GM21367 (cell line): Measurements from ENCODE around the gene RNLS.
"Not testable (repeated sequence)": the region's sequence is repeated elsewhere in the genome, so short reads cannot be mapped to it uniquely, and the experiment has no call there.

ENCODE experiments used
- ATAC-seq: cut with Tn5 transposase; IDR thresholded peaks from one replicate; pipeline ENCODE4 v1.9.1; 2021; ENCODE audit not compliant: unreplicated experiment

RNLS gene

DNA sequence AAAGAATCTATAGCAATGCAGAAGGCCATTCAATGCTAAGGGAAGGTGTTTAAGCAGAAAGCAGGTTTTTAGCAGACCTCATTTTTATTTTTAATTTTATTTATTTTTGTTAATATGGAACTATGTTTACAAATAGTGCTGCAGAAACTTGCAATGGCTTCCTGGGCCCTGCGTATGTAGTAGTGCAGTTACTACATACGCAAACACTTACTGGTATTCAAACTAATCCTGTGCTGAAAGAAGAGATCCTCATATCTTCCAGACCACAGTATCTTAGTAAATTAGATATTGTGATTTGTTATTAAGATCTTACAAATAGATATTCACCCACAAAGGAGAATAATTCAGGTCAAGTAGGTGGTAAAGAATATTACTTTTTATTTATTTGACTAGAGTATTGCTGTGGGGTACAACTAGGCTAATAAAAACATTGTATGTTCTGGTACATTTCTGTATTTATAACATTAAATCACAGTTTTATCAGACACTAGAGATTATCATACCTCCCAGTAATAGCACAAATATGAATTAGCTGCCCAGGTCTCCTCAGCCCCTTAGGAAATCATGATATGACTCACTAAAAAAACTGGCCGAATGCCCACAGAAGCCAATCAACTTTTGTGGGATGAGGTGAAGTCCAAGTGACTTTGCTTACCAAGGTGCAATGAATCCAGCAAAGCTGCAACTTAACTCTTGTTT lies 57.6 kb downstream of the RNLS start:
- no peak for ATAC-seq

DNA sequence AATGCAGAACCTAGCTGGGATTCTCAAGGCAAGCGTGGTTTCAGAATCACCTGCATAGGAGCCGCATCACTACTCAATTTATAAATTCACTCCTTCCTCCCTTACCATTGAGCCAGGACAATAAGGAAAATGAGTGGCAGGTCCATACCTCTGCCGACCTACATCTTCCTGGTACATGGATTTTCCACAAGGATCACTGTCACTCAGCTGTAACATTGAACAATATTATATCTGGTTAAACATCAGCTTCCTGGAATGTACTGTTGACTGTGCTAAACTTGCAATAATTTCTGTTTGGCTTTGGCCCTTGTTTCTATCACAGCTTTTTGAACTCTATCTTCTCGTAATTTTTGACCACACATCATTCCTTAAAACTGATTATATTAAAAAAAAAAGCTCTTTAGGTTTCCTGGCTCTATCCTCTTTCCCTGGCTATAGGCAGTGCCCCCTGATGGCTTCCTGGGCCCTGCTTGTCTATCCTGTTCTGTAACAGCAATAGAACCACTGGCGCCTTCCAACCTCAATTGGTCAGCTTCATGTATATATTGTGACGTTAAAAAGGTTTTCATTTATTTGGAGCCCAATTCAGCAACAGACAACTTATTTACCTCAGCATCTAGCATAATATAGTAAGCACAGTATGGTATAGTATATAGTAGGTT lies 59.2 kb downstream of the RNLS start:
- no peak for ATAC-seq

GRCh38 chr10:88522715-88523114 lies 60.4 kb downstream of the RNLS start:
- ATAC-seq = no peak

GRCh38 chr10:88521791-88522190 lies 61.3 kb downstream of the RNLS start:
- ATAC-seq = no peak

- no peak for ATAC-seq
Observed at GRCh38 chr10:88515235-88515634, 67.9 kb downstream of the RNLS start.

DNA sequence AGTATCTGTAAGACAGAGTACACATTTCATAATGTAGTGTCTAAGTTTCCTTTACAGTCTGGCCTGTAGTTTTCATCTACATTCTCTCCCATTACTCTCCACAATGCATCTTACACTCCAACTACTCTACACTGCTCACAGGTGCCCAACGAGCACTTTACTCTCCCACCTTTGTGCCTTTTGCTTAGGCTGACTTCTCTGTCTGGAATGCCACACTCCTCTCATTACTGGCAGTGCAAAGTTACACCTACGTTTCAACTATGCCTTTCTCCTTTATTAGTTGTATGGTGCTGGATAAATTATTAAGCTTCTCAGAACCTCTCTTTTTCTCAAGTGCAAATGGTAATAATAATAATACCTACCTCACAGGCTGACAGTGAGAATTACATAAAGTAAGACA lies 70.5 kb downstream of the RNLS start:
- no peak for ATAC-seq

DNA sequence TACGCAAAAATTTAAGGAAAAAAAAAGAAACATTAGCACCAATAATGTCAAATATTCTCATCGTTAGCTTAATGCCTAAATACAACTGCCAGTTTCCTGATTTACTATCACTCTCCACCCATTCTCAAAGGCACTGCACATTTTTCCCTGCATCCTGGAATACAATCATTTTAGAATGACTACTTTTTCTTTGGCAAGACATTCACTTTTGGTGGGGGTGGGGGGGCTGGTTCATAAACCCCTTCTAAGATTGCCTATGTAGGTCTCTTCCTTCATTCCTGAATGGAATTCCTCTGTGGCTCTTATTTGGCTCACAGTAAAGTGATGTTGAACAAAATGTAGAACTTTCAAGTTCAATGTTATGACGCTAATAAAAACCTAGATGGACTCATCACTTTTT lies 74.3 kb downstream of the RNLS start:
- ATAC-seq = no peak

DNA sequence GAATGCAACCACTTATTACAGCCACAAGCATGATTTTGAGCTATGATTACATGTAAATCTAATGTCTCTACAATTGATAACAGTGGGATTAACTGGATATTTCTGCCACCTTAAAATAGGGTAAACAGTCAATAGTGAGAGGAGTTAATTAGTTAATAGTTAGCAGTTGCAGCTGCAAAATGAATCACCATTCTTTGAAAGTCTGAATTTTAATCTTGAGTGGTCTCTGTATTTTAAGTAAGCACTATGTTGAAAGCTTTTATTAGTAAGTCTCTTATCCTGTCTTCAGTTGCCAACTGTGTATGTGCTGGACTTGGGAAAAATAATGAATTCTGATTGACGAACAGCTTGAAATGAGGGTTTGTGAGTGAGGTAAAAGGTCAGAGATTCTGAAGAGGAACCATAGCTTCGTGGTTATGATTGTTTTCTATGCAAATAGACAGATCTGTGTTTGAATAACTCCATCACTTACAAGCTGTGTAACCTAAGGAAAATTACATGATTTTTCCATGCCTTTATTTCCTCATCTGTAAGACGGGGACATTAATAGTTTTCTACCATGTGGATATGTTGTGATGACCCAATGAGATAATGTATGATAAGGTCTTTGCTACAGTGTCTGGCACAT lies 75.2 kb downstream of the RNLS start:
- ATAC-seq = no peak

DNA sequence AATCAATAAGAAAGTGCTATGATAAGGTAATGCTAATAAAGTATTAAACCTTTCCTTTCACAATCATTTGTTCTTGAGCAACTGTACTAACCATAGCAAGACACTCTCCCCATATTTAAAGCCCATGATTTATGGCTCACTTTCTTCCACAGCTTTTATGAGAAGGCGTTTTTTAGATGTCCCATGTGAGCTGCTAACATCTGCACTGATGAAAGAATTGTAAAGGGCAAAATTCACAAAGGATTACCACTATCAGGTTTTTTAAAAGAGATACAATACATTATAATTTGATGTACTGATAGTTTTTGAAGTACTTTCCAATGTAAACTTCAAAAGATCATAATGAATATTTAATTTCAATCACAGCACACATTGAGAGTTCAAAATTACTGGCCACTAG lies 75.7 kb downstream of the RNLS start:
- ATAC-seq = no peak

DNA sequence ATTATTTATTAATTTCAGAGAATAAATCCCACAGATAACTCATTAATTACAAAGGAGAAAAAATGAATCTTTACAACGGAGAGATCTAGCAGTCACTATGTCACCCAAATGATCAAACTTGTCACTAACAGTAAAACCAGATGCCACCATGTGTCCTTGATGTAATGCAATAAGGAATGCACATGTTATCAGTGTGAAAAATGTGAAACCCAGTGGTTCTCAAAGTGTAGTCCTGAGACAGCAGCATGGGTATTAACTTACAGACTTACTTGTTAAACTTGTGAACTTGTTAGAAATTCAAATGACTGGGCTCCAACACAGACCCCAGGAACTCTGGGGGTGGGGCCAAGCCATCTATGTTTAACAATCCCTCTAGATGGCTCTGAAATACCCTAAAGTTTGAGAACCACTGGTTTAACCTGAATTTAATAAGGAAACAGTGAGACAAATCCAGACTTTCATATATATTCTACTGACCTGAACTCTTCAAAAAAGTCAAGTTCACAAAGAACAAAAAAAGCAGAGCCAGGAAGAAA lies 77.4 kb downstream of the RNLS start:
- ATAC-seq = no peak

DNA sequence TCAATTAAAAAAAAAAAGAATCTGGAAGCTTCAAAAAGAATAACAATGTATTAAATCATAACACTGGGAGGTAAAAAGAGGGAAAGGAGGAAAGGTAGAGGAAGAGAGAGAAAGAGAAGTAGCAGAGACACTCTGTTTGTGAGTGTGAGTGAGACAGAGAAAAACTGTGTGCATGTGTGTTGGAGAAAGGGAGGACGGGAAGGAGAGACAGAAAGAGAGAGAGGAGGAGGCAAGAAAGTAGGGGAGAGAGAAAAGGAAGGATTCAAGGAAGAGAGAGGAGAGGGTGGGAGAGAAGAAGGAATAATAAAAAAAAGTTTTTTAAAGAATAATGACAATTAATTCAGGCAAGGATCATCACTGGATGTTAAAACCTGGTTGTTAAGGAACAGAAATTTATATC lies 77.9 kb downstream of the RNLS start:
- no peak for ATAC-seq

DNA sequence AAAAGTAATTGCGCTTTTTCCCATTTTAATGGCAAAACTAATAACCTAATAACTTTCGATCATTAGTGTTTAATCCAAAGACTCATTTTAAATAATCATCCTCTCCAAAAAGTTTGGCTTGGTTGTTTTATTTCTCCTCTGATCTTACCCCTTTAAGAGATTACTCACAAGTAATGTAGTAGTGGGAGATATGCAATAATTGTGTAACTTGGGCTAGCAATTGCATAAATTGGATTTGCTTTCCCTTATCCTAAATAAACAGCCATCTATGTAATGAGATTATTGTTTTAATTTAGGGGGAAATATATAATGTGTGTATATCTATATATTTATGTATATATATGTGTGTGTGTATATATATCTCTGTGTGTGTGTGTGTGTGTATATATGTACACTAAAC lies 82.5 kb downstream of the RNLS start:
- ATAC-seq = no peak

DNA sequence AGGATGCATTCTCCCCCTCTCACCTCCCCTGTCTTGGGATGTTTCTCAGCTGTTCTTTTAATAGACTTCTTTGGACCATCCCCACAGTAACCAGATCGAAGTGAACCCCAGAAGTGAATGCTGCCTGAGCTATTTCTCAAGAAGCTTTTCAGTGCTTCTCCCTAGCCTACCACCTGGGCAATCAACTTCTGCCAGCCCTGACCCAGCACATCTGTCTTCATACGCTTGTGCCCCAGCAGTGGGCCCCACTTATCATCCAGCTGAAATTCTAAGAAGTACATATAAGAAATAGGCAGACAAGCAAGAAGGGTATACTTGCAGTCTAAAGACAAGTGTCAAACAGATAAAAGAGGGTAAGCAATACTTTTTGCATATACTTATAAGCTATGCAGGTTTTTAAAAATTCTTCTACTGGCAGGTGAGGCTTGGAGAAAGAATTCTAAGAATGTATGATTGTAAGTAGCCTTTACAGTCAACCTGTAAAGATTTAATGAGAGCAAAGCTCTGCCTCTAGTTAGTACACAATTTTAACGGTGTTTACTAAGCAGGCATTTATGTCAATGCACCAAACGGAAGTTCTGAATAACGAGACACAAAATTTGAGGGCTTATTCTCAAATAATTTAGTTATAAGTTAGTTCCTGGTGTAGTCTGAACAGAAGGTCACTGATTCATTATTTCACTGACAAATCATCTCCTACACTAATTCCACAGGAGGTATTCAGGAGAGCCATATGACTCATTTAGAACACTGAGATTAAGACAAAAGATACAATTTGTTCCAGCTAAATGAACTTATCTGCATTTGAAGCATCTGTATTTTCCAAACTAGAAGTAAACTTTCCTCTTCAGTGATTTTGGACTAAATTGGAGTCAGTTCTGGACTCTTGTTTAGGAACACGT lies 83.3 kb downstream of the RNLS start:
- ATAC-seq = no peak

- no peak for ATAC-seq
Observed at GRCh38 chr10:88497913-88498312, 85.2 kb downstream of the RNLS start.

GRCh38 chr10:88494537-88494936 lies 88.6 kb downstream of the RNLS start:
- ATAC-seq = no peak

DNA sequence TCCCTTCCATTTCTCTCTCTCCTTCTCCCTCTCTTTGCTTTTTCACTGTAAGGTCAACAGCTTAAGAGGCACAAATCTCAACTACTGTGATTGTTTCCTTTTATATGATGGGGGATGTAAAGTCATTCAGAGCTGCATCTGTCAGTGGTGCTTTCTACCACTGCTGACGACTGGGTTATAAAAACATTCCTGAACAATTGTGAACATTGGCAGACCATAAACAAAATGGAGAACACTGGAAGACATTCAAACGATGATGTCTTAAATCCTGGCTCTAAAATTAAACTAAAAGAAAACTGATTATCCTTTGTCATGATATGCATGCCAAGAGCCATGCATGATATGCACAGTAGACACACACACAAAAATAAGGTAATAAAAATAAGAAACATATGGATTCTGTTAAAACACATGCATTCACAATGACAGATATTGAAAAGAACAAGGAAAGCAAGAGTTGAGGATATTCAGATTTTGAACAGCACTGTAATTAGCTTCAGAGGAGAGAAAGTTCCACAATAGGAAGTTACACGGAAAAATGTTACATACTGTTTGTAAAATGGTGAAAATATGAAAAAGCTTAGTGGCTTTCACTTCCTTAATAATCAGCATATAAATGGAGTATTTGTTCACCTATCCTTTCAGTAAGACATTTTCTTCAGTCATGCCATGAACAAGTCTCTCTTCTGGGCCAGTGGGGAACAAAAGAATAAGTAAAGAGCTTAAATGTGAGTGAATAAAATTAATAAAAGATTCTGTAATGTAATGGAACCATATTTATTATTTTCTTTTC lies 89.2 kb downstream of the RNLS start:
- no peak for ATAC-seq

GRCh38 chr10:88491314-88491713 lies 91.8 kb downstream of the RNLS start:
- no peak for ATAC-seq

- no peak for ATAC-seq
Observed at GRCh38 chr10:88490231-88490980, 92.7 kb downstream of the RNLS start.

DNA sequence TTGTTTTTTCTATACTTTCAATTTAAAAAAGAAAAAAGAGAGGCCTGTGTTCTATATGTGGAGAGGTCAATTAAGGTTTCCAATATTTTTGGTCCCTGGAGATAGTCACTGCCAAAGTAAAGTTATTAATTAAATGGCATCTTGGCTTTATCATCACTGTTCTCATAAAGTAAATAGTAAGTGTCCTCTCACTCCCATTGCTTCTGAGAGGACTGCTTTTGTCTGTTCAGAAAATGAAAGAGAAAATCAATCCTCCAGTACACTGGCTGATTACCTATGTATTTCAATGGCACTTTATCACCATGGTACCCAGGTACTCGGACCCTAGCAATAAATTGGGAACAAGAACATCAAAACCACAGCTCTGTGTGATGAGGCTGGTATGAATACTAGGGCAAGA lies 94.0 kb downstream of the RNLS start:
- ATAC-seq = no peak

DNA sequence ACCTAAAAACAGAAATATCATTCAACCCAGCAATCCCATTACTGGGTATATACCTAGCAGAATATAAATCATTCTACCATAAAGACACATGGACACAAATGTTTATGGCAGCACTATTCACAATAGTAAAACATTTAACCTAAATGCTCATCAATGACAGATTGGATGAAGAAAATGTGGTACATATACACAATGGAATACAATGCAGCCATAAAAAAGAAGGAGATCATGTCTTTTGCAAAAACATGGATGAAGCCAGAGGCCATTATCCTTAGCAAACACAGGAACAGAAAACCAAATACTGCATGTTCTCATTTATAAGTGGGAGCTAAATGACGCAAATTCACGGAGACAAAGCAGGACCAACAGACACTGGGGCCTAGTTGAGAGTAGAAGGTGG lies 96.3 kb downstream of the RNLS start:
- ATAC-seq = not testable (repeated sequence)
